WI38 (cell line): ENCODE data around the gene ZNF563.

Source experiments
- H3K4me3 ChIP-seq: 2 replicates; pipeline ENCODE4 v1.5.1; 2011; ENCODE audit warnings: low read depth, mild to moderate bottlenecking, control low read depth, low read length
- CTCF ChIP-seq: IDR thresholded peaks from 2 replicates; pipeline ENCODE4 v1.5.1; 2012; ENCODE audit warnings: low read depth, mild to moderate bottlenecking, control low read depth, low read length

The ZNF563 gene

GRCh38 chr19:12289790-12290065, 43.7 kb downstream of the ZNF563 start:
- no peak for TF ChIP-seq CTCF
- no peak overlapping the region for H3K4me3 ChIP-seq

DNA sequence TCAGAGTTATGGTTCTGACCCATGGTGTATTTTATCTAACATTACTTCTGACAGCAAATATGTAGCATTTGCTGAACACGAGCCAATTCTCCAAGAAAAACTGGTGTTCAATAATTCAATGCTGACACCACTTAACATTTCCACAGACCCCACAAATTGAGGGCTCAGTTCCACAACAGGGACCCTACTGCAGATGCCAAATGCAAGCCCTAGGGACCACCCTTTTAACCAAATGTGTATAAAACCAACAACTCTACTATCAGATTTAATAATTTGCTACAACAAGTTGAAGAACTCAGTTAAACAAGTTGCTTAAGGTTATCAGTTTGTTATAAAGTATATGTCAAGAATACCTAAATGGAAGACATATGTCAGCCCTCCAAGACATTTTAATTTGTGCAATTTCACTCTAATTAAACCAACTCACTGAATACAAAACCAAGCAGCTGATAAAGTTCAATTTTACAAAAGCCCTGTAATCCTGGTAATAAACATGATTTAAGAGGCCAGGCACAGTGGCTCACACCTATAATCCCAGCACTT, 45.4 kb downstream of the ZNF563 start:
- no peak for TF ChIP-seq CTCF
- no peak overlapping the region for H3K4me3 ChIP-seq

DNA sequence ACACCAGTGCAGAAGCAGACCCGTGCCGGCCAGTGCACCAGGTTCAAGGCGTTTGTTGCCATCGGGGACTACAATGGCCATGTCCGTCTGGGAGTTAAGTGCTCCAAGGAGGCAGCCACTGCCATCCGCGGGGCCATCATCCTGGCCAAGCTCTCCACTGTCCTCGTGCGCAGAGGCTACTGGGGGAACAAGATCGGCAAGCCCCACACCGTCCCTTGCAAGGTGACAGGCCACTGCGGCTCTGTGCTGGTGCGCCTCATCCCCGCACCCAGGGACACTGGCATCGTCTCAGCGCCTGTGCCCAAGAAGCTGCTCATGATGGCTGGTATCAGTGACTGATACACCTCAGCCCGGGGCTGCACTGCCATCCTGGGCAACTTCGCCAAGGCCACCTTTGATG, 48.8 kb downstream of the ZNF563 start:
- H3K4me3 ChIP-seq, result no peak overlapping the region
- TF ChIP-seq CTCF, result no peak

DNA sequence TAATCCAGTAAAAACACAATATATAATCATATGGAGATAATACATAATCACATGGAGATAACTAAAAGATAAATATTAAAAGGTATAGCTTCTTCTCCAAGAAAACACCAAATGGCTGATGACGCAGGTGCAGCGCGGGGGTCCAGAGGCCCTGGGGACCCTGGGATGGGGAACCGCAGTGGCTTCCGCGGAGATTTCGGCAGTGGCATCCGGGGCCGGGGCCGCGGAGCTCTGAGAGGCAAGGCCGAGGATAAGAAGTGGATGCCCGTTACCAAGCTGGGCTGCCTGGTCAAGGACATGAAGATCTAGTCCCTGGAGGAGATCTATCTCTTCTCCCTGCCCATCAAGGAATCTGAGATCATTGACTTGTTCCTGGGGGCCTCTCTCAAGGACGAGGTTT, 49.2 kb downstream of the ZNF563 start:
- no peak overlapping the region for H3K4me3 ChIP-seq

DNA sequence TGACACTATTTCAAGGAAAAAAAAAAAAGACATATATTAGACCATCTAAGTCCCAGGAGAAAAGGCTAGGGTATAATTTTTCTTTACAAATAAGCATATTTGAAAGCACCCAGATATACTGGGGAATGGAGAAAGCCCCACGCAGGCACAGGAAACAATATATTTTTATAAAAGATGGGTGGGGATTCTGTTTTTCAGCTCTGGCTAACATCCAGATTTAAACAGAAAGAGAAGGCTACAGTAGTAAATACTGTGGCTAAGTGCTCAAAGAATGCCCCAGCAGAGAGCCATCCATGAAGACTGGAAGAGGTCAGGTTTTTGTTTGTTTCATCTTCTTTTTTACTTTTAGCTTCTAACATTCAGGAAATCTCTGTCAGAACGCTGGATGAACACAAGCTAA, 54.7 kb downstream of the ZNF563 start:
- H3K4me3 ChIP-seq, result no peak overlapping the region
- no peak for TF ChIP-seq CTCF

More for the DNA sequence above, 49.2 kb downstream of the ZNF563 start:
- TF ChIP-seq CTCF, result no peak

- no peak for TF ChIP-seq CTCF
- no peak overlapping the region for H3K4me3 ChIP-seq
These were observed 60.2 kb downstream of the ZNF563 start for GRCh38 chr19:12272980-12273901.

DNA sequence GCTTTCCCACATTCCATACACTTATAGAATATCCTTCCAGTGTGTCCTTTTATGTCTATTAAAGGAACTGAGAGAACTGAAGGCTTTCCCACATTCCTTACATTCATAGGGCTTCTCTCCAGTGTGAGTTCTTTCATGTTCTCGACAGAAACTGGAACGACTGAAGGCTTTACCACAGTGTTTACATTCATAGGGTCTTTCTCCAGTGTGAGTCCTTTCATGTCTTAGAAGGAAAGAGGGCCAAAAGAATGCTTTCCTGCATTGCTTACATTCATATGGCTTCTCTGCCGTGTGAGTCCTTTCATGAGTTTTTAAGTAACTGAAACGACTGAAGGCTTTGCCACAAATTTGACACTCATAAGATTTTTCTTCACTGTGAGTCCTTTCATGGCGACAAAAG, 61.0 kb downstream of the ZNF563 start:
- no peak for TF ChIP-seq CTCF
- no peak overlapping the region for H3K4me3 ChIP-seq
